Jurkat, Clone E6-1 (cell line): ENCODE measurements around the gene DGKK.
"Not testable (repeated sequence)": the region's sequence is repeated elsewhere in the genome, so short reads cannot be mapped to it uniquely, and the experiment has no call there.

Experiments used
- DNase-seq: peaks from one replicate; pipeline ENCODE4 v3.0.0-alpha.2; 2011; ENCODE audit warnings: low read depth, low spot score
- H3K4me3 ChIP-seq: 2 replicates; pipeline ENCODE4 v1.5.1; 2011; ENCODE audit warnings: mild to moderate bottlenecking, low read length, control low read depth, moderate library complexity

Gene DGKK

DNA sequence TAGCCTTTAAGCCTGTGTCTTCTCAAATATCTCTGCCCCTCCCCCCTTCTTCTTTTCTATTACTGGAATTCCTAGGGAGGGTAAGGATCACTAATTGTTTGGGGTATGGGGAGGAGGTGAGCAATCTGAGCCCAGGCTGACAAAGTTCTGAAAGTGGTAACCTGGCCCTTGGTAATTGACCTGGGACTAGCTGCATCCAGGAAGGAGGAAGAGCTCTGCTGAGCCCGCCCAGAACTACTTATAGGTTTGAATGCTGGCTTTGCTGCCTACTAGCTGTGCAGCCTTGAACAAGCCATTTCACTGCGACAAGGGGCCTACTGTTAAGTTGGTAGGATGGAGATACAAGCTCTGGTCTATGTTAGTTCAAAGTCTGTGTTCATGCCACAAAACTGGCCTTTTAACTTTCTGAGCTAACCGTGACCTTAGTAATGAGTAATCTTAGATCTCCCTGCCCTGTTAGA, 37.8 kb downstream of the DGKK start:
- no peak overlapping the region for H3K4me3 ChIP-seq
- DNase-seq = no peak

DNA sequence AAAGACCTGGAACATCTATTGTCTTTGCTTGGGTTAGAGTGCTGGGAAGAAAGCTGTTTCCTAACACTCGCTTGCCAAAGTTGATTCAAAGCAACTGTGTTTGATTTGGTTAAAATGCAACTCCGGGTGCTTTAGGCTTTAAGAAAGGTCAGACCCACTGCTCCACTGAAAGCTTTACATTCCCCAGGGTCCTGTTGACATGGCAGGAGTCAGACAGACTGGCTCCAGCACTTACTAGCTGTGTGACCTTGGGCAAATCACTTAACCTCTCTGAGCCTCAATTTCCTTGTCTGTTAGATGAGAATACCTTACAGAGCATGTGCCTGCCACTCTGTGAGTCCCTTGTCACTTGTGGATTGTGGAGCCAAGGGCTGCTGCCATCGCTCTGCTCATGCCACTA, 39.0 kb downstream of the DGKK start:
- no peak overlapping the region for H3K4me3 ChIP-seq
- no peak for DNase-seq

DNA sequence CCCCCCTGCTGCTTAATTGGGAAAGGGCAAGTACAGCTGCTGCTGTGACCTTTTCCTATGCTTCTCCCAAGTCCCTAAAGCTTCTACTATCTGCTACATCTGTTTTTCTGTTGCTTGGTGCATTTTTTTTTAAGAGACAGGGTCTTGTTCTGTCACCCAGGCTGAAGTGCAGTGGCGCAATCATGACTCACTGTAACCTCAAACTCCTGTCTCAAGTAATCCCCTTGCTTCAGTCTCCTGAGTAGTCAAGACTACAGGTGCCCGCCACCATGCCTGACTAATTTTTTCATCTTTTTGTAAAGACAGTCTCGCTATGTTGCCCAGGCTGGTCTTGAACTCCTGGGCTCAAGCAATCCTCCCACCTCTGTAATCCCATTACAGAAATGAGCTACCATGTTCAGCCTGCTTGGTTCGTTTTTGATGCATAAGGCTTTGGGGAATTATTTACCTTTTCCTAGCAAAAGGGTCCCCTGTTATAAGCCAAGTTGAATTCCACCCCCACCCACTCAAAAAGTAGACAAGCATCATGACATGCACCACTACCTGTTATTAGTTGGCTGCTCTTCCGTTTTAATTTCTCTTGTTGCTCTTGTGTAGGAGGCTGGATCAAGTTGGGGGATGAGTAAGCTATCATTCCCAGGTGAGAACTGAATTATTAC, 39.6 kb downstream of the DGKK start:
- DNase-seq = no peak
- H3K4me3 ChIP-seq = no peak overlapping the region

GRCh38 chrX:50428174-50428573, 42.5 kb downstream of the DGKK start:
- DNase-seq = no peak
- no peak overlapping the region for H3K4me3 ChIP-seq

- no peak overlapping the region for H3K4me3 ChIP-seq
- DNase-seq = no peak
These were observed 62.6 kb downstream of the DGKK start for GRCh38 chrX:50407976-50408375.

GRCh38 chrX:50403903-50404302, 66.7 kb downstream of the DGKK start:
- no peak for DNase-seq
- no peak overlapping the region for H3K4me3 ChIP-seq

GRCh38 chrX:50402886-50403285, 67.7 kb downstream of the DGKK start:
- no peak overlapping the region for H3K4me3 ChIP-seq
- DNase-seq = peak; percentile 32

GRCh38 chrX:50393902-50394301, 76.7 kb downstream of the DGKK start:
- no peak overlapping the region for H3K4me3 ChIP-seq
- no peak for DNase-seq

- DNase-seq = no peak
- no peak overlapping the region for H3K4me3 ChIP-seq
These were observed 84.1 kb downstream of the DGKK start for GRCh38 chrX:50386520-50386919.

DNA sequence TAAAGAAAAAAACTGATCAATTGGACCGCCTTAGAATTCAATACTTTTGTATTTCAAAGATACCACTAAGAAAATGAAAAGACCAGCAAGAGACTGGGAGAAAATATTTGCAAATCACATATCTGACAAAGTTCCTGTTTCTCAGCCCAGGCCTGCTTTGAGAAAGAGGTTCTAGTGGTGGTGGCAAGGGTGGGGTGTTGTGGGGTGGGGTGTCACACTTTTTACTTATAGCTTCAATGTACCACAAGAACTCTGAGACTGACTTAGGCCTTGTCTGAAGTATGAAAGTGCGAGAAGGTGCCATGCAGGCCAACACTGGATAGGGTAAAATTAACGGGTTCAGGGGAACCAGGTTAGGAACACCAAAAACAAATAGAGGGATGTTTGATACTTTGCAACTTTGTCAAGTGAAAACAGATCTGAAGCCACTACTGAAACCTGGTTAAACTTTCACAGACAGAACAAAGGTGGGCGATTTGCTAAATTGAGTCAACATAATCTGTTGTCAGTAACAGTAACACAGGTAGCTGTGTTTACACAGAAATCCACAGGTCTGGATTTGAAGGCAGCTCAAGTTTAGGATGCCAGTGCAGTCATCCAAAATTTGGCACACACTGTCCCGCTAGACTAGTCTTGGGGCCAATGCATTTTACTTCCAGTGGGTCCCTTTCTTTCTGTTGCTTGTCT, 88.8 kb downstream of the DGKK start:
- DNase-seq = no peak
- H3K4me3 ChIP-seq = no peak overlapping the region

GRCh38 chrX:50375481-50376267, 95.0 kb downstream of the DGKK start:
- DNase-seq = no peak
- H3K4me3 ChIP-seq = no peak overlapping the region

DNA sequence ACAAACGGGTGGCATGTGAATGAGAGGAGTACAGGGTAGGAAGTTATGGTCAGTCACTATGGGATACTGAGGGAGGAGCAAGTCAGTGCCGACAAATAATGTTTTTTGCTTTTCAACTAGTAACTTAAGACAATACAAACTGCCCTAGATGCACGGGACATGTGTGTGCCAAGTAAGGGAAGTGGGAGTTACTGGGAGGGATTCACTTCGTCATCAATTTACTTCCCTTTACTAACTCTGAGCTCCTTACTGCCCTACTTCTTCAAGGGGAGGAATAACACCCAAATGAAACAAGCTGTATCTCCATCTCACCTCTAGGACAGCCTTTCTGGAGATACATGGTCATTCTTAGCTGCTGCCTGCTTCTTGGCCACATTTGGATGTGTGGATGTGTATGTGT, 97.7 kb downstream of the DGKK start:
- no peak for DNase-seq
- H3K4me3 ChIP-seq = no peak overlapping the region

GRCh38 chrX:50343917-50344316, 126.7 kb downstream of the DGKK start:
- DNase-seq = no peak
- H3K4me3 ChIP-seq = no peak overlapping the region

DNA sequence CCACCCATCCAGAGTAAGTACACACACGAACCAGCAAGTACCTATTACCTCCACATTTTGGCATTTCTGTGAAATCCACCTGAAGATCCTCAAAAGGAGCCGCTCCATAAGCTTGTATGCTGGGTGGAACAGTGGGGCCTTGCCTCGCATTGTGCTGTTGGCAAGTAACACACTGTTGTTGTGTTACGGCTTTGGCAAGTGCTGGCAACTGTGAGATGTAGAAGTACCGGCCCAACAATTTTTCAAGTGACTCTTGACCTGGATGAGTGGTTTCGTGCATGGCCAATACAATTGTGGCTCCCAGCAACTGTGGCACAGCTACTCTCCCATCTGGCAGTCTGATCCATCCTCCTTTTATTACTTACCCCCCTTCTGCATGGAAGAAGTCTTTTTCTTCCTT, 137.3 kb downstream of the DGKK start:
- no peak overlapping the region for H3K4me3 ChIP-seq
- no peak for DNase-seq

GRCh38 chrX:50332668-50333067, 138.0 kb downstream of the DGKK start:
- not testable (repeated sequence) for DNase-seq

GRCh38 chrX:50327235-50327634, 143.4 kb downstream of the DGKK start:
- H3K4me3 ChIP-seq = no peak overlapping the region
- DNase-seq = no peak

More at GRCh38 chrX:50332668-50333067, 138.0 kb downstream of the DGKK start:
- not testable (repeated sequence) for H3K4me3 ChIP-seq
